Heart left ventricle (tissue), 16 donors: Measurements from ENCODE around the gene C19orf44. TPM values are rescaled to one million over a fixed set of nuclear protein-coding genes. Genes with fewer than 3 reads are reported as not detected.

Experiments used
- ATAC-seq, 4 donors: fragments of 200-7000 bp; cut with Tn5 transposase; one replicate each; pipeline ENCODE4 v1.9.1; 2020 to 2022; ENCODE audit warnings: moderate library complexity in 4 of 4, mild to moderate bottlenecking in 3 of 4, moderate number of reproducible peaks in 1 of 4
- DNase-seq, 5 donors: peaks; one replicate each; pipeline ENCODE4 v3.0.0-alpha.2; 2020
- H3K27ac ChIP-seq, 12 donors: fragments of 200-600 bp; sonication (generic) in 4 of 12; one replicate each; pipeline versions ENCODE4 v1.5.0 to v1.8.0; 2016 to 2022; ENCODE audit warnings: mild to moderate bottlenecking in 2 of 12
- H3K27me3 ChIP-seq, 9 donors: fragments of 200-600 bp; sonication (generic) in 2 of 9; one replicate each; pipeline versions ENCODE4 v1.5.1 to v1.8.0; 2016 to 2022; ENCODE audit warnings: mild to moderate bottlenecking in 3 of 9
- H3K36me3 ChIP-seq, 9 donors: fragments of 200-600 bp; sonication (generic) in 2 of 9; one replicate each; pipeline versions ENCODE4 v1.5.0 to v1.8.0; 2018 to 2022; ENCODE audit warnings: mild to moderate bottlenecking in 2 of 9
- H3K4me1 ChIP-seq, 12 donors: fragments of 200-600 bp; sonication (generic) in 4 of 12; one replicate each; pipeline versions ENCODE4 v1.5.0 to v1.8.0; 2016 to 2022; ENCODE audit warnings: mild to moderate bottlenecking in 3 of 12
- H3K4me3 ChIP-seq, 12 donors: fragments of 200-600 bp; sonication (generic) in 4 of 12; one replicate each; pipeline versions ENCODE4 v1.5.0 to v1.8.0; 2017 to 2022; ENCODE audit warnings: mild to moderate bottlenecking in 9 of 12, moderate library complexity in 4 of 12
- H3K9me3 ChIP-seq, 12 donors: fragments of 200-600 bp; sonication (generic) in 4 of 12; one replicate each; pipeline versions ENCODE4 v1.5.0 to v1.8.0; 2016 to 2022; ENCODE audit warnings: mild to moderate bottlenecking in 1 of 12
- CTCF ChIP-seq, 12 donors: fragments of 200-600 bp; sonication (generic) in 4 of 12; IDR thresholded peaks; one replicate each; pipeline versions ENCODE4 v1.5.0 to v1.8.0; 2018 to 2022; ENCODE audit warnings: antibody characterized with exemption in 12 of 12, mild to moderate bottlenecking in 5 of 12
- POLR2A ChIP-seq, 2 donors: fragments of 450-650 bp; IDR thresholded peaks; one replicate each; pipeline ENCODE4 v1.6.1; 2017; ENCODE audit warnings: antibody characterized with exemption in 2 of 2, mild to moderate bottlenecking in 2 of 2, moderate library complexity in 2 of 2
- WGBS, 4 donors: extraction: QIAGEN DNeasy Blood & Tissue Kit in 2 of 4; methylation state at CpG; one replicate each; pipeline versions ENCODE4 v1.1.5 to v1.1.7; 2013 to 2018; 5-methylcytosine and 5-hydroxymethylcytosine counted together
- intact Hi-C, 10 donors: fragments of 100-400 bp; cut with DNase I; formaldehyde crosslinking; loops; one replicate each; pipeline versions ENCODE4 v1.11.1 to v1.14.2; 2022
- polyA plus RNA-seq, 2 donors: library from polyadenylated mRNA; stranded (reverse); fragments of 200-250 nt; gene quantifications; one replicate each; pipeline ENCODE4 v1.2.3, GENCODE V29; 2013
- total RNA-seq, 9 donors: library from RNA; depleted of rRNA in 2 of 9; stranded (reverse); fragments of >200 nt in 2 of 9; fragmentation: NEBNext Ultra II Directional in 3 of 9; extraction: Animal tissue kit (Norgen Biotek cat#: 25700) in 3 of 9; gene quantifications; one replicate each; pipeline versions ENCODE4 v1.1.0 to v1.2.4, GENCODE V29; 2016 to 2023
- donor health status: ischemic (EF 13 %, LVEDD 7.1; RV severe dilation, severe dysfunction).
- donor health status: healthy with polysubstance abuse.
- donor health status: DM: no; HTN: yes; CAD: no.
- donor health status: DM: no; HTN: no; CAD: no.
- donor health status: ischemic (EF 25% LVEDD 6.9; RV normal size, moderate dysfunction).
- donor health status: ischemic (EF 25% LVEDD 5.7; RV mildly dilated, moderate dysfunction).
- donor health status: healthy.
- donor health status: DM: yes; HTN: yes; CAD: no.
- donor health status: ischemic (EF 35%, LVEDD 5.7; RV mildly dilated, moderate dysfunction).
- donor health status: nonischemic (EF 11% LVEDD 7.7; RV severe dilation, severe dysfunction).
- donor health status: DM: yes; HTN: yes; CAD: no.
- donor health status: PGD.
- donor health status: ischemic (EF 29% LVEDD 5.4; RV normal size, mild dysfunction).
- donor health status: nonischemic (EF 23%, LVEDD 6.1; RV moderate dilation, normal function).

Gene C19orf44
- total and polyA plus RNA-seq, 11 donors = 1.6 to 4.8 (median 3.3) TPM

GRCh38 chr19:16518483-16519229 is 22.5 kb downstream of the C19orf44 start:
- no peak for ATAC-seq
- no peaks in the 10 kb centered on the region for H3K4me1 ChIP-seq
- H3K4me3 ChIP-seq = no peak overlapping the region
- H3K9me3 ChIP-seq = no peaks in the 10 kb centered on the region
- no peak for DNase-seq
- H3K27ac ChIP-seq = no peak overlapping the region
- 88 to 90% (median 89%) methylated on average over 33 of the region's 33 CpGs for WGBS, 4 donors
- intact Hi-C loops = no loop called here
- H3K36me3 ChIP-seq = peaks cover 0 to 98% (median 75%) of the 10 kb centered on the region in 9 donors
- H3K27me3 ChIP-seq = no peaks in the 10 kb centered on the region
- no peak for TF ChIP-seq CTCF (IDR thresholded peaks at IDR 0.05)
- no peak for TF ChIP-seq POLR2A (IDR thresholded peaks at IDR 0.05)

GRCh38 chr19:16519230-16519687 is 23.1 kb downstream of the C19orf44 start:
- H3K27ac ChIP-seq = no peak overlapping the region
- no peaks in the 10 kb centered on the region for H3K9me3 ChIP-seq
- H3K4me1 ChIP-seq = no peaks in the 10 kb centered on the region
- H3K4me3 ChIP-seq = no peak overlapping the region
- no peak for DNase-seq
- intact Hi-C loops = no loop called here
- ATAC-seq = no peak
- peaks cover 0 to 100% (median 81%) of the 10 kb centered on the region in 9 donors for H3K36me3 ChIP-seq
- H3K27me3 ChIP-seq = no peaks in the 10 kb centered on the region
- WGBS, 4 donors = 94 to 95% (median 94%) methylated on average over 24 of the region's 24 CpGs
- TF ChIP-seq POLR2A (IDR thresholded peaks at IDR 0.05) = no peak

- Histone ChIP-seq H3K9me3 (no peaks in the 10 kb centered on the region), H3K4me3 (no peak overlapping the region), H3K4me1 (no peaks in the 10 kb centered on the region), H3K36me3 (peaks cover 2 to 100% (median 86%) of the 10 kb centered on the region in 9 donors), H3K27me3 (no peaks in the 10 kb centered on the region), H3K27ac (no peak overlapping the region)
- DNase-seq (no peak), ATAC-seq (peak in 1 of 4 donors; percentile 8)
- WGBS, 4 donors = 90 to 94% (median 92%) methylated on average over 42 to 45 of the region's 45 CpGs
- TF ChIP-seq CTCF (IDR thresholded peaks at IDR 0.05) (no peak), POLR2A (IDR thresholded peaks at IDR 0.05) (no peak)
- intact Hi-C loops = no loop called here
Measured at GRCh38 chr19:16520074-16520973, 24.1 kb downstream of the C19orf44 start.

GRCh38 chr19:16520986-16521624 is 24.9 kb downstream of the C19orf44 start:
- ATAC-seq (no peak), DNase-seq (no peak)
- Histone ChIP-seq H3K4me3 (no peak overlapping the region), H3K27ac (no peak overlapping the region), H3K36me3 (peaks cover 4 to 100% (median 94%) of the 10 kb centered on the region in 9 donors), H3K4me1 (no peaks in the 10 kb centered on the region), H3K27me3 (no peaks in the 10 kb centered on the region), H3K9me3 (no peaks in the 10 kb centered on the region)
- TF ChIP-seq CTCF (IDR thresholded peaks at IDR 0.05) (no peak), POLR2A (IDR thresholded peaks at IDR 0.05) (no peak)
- intact Hi-C loops = no loop called here
- 90 to 91% (median 91%) methylated on average over 8 to 18 of the region's 18 CpGs for WGBS, 4 donors
